ENCODE measurements around the gene RNF141.

The RNF141 gene

DNA sequence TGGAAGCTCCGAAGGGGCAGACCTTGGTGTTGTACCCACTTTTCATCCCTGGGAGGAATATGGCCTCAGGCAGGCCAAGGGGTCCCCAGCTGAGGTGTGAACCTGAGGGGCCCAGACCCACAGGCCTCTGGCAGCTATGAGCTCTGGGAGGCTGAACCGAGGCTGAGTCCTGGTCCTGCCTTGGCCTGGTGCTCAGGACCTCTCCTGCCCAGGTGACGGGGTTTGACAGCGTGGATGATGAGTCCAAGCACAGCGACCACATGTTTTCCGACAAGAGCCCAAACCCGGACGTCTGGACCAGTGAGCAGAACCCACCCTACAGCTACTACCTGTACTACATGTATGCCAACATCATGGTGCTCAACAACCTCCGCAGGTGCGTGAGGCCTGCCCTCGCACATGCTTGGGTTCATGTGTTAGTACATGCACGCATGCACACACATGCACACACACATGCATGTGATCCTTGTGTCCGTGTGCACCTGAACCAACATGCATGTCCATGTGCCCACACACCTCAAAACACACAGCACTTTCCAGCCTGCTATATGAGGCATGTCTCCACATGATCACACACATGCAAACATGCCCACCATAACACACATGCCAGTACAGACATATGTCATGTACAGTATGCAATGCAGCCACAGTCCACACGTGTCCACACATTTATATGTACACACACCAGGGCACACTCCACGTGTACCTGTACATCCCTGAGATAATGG lies 40.9 kb downstream of the RNF141 start:
- no peak for DNase-seq (ENCODE audit: low read depth in 4 of 4, low spot score in 1 of 4)

DNA sequence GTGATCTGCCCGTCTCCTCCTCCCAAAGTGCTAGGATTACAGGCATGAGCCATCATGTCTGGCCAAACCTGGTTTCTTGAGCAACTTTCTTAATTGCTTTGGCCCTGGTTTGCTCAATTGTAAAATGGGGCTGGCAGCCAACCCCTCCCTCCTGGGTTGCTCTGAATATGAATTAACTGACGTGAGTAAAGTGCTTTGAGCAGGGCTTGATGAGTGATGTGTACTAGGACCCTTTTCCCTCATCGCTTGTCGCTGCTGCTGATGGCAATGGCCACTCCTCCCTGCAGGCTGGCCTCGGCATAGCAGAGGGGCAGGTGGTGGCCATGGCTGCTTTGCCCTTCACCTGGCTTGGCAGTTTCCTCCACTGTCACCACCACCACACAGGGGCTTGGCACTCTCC lies 41.5 kb downstream of the RNF141 start:
- DNase-seq (ENCODE audit: low read depth in 4 of 4, low spot score in 1 of 4) = no peak

DNA sequence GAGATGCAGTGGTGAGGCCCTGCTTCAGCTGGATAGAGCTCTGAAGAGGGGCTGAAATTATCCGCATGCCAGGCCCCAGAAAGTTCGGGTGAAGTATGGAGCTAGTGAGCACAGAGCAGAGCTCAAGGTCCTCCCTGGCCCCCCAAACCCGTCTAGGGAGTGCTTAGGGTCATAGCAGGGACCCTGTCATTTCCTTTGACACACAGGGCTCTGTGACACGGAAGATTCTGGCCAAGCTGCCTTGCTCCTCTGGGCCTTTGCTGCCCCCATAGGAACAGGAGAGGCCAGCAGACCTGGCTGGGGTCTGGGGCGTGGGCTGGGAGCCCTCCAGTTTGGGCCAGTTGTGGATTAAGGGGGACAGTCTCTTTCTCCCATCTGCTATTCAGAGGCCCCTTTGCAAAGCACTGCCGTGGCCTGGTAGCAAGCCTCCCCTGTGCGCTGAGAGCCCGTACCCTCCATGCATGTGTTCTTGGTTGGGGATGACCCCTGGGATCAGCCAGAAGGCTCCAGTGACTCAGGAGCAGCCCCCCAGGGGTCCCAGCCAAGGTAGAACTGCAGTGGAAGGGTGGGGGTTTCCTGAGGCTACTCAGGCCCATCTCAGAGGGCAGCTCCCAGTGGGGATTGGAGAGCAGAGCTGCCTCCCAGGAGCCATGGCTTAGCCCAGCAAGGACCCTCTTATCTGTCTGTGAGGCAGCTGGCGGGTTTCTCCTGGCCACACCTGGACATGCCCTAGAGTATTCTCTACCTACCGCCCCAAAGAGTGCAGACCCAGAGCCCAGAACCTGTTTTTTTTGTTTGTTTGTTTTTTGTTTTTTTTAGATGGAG lies 42.3 kb downstream of the RNF141 start:
- no peak for DNase-seq (ENCODE audit: low read depth in 4 of 4, low spot score in 1 of 4)

- DNase-seq (ENCODE audit: low read depth in 4 of 4, low spot score in 1 of 4) = no peak
Observed at GRCh38 chr11:10498022-10498400, 43.0 kb downstream of the RNF141 start.

DNA sequence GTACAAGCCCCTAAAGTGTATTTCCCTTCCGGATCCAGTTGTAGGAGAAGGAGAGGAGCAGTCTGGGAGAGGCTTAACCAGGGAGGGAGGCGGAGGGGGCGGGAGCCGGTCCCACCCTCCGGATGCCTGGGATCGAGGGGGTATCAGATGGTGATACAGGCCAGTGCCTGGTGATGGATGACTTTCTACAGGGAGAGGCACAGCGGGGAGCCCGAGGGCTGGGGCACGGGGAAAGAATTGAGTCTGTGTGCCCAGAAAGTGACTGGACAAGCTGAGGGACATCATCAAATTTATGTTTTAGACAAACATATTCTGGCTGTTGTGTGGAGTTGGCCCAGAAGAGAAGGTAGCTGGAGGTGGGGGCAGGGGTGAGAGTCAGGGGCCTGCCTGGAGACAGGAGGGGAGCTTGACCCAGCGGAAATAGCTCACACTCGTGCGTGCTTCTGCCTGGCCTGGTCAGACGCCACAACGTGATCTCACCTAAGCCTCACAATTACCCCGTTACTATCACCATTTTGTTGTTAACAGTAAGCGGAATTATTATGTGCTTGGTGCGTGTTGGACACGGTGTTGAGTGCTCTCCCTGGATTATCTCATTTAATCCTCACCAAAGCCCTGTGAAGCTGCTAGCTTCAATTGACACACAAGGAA lies 43.5 kb downstream of the RNF141 start:
- no peak for DNase-seq (ENCODE audit: low read depth in 4 of 4, low spot score in 1 of 4)

- no peak for DNase-seq (ENCODE audit: low read depth in 4 of 4, low spot score in 1 of 4)
Observed at GRCh38 chr11:10496296-10496936, 44.6 kb downstream of the RNF141 start.

DNA sequence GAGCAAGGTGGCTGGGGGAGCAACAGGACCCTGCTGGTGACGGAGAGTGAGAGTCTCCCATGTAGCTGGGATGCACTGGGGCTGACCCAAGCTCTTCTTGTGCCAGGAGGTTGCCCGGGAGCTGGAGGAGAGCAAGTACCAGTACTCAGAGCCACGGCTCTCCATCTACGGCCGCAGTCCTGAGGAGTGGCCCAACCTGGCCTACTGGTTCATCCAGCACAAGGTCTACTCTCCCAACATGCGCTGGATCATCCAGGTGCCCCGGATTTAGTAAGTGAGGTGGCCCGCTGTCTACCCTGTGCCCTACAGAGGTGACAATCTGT lies 45.6 kb downstream of the RNF141 start:
- no peak for DNase-seq (ENCODE audit: low read depth in 4 of 4, low spot score in 1 of 4)

DNA sequence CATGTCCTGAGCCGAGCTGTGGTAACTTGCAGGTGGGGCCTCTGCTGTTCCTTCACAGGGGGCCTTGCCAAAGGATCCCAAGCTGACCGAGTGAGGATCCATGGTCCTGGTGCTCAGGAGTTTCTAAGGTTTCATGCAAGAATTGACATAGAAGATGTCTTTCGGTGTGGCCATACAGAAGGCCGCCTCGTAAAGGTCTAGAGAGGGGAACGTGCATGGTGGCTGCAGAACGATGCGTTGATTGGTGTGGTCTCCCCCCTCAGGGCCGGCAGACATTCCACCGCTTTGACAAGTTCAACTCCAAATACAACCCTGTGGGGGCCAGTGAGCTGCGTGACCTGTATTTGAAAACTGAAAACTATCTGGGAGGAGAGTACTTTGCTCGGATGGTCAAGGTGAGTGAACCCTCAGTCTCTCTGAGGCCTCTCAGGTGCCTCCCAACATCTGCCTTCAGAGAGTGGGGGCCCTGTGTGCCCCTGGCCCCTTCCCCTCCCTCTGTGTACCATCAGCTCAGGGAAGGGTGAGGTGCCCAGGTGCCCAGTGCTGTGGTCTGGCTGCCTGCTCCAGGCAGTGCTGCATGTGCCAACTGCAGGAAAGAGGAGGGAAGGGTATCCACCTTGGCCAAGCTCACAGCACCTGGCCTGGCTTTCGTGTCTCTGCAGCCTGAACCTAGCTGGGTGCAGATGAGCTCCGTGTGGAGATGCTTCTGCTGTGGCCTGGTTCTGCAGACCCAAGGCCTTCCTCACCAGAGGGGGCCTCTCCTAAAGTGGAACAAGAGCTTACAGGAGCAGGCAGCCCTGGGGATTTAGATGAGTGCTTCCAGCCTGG lies 46.1 kb downstream of the RNF141 start:
- no peak for DNase-seq (ENCODE audit: low read depth in 4 of 4, low spot score in 1 of 4)

GRCh38 chr11:10493041-10493663 lies 47.8 kb downstream of the RNF141 start:
- no peak for DNase-seq (ENCODE audit: low read depth in 4 of 4, low spot score in 1 of 4)

DNA sequence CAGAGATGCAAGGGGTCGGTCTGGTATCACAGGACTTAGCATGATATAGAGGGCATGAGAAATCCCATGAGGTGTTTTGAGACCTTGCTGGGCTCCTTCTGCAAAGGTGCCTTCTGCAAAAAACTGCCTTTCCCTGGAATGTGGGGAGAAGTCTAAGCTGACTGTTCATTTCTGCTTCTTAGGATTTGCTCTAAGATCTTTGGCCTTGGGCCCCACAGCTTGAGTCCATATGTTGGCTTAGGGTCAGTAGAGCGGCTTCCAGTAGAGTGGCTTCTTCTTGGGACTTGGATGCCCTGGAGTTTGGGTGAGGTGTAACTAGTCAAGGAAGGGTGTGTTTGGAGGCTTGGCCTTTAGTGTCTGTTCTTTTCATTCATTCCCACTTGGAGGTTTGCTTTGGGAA lies 48.9 kb downstream of the RNF141 start:
- no peak for DNase-seq (ENCODE audit: low read depth in 4 of 4, low spot score in 1 of 4)

- DNase-seq (ENCODE audit: low read depth in 4 of 4, low spot score in 1 of 4) = no peak
Observed at GRCh38 chr11:10490398-10491241, 50.4 kb downstream of the RNF141 start.

DNA sequence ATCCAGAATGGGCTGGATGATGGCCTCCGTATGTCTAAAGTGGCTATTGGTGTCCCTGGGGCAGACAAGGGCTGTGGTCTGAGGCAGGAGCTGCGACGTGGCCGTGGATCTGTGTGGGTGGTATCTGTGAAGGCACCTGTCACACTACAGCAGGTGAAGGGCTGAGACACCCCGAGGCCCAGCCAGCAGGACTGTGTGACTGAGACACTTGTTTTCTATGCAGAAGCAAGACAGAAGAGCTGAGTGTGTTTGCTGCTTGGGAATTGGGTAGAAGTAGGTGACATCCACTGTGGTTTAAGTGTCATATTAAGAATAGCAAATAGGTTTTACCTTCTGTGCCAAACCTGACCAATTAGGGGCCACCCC lies 51.0 kb downstream of the RNF141 start:
- no peak for DNase-seq (ENCODE audit: low read depth in 4 of 4, low spot score in 1 of 4)

DNA sequence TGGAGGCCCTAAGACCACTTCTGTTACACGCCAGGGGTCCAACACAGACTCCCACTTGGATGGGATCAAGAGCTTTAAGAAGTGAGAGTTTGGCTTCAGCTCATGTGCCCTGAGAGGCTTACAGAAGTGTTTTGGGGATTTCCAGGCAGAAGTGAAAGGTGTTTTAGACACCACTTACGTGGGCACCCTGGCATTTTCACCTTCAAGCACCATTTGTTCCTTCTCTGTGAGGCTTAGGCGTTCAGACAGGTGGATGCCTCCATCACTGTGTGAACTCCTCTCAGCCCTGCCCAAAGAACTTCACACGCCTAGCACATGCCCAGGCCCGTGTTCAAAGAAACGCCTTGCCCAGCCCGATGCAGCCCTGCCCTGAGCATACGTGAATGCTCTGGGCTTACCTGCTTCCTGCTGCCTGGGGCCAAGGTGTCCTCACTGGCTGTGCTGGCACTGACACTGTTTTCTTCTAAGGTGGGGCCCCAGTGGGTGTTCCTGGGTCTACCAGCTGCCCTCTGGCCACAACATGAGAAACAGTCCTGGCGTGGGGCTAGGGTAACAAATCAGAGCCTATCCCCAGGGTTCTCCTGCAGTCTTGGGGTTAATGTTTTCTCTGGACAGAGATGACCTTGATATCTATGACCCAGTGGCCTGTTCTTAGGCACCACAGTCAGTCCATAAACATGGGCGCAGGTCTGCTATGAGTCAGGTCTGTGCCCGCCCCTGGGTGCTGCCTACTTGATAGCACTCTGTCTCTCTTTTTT lies 51.9 kb downstream of the RNF141 start:
- DNase-seq (ENCODE audit: low read depth in 4 of 4, low spot score in 1 of 4) = no peak

DNA sequence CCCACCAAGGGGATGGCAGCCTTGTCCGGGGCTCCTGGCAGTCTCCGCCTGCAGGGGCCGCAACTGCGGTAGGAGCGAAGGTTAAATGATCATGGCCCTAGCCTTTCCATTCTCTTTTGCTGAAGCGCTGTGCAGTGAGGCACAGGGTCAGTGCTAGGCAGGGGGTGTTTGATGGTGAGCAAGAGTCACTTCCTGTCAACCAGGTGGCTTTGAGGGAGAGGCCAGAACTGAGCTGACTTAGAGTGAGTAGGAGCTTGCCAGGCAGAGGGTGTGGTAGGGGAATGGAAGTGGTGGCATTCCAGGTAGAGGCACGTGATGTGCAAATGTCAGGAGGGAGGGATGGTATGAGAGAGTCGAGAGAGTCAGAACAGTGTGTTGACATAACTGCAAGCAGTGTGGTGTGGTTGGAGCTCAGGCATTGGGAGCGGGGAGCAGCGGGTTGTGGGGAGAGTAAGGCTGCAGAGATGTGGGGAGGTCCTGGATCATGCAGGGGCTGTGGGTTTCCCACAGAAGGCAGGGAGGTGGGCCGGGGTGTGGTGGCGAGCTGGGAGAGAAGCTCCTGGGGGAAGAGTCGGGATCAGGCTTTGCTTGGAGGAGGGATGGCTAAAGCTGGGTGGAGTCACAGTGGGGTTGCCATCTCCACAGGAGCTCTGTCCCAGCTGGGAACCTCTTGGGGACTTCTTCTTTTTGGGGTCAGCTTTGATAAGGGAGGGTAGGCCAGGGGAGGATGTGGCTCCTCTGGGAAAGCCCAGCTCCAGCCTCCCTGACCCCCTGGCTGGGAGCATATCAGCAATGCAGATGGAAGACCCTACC lies 52.7 kb downstream of the RNF141 start:
- DNase-seq (ENCODE audit: low read depth in 4 of 4, low spot score in 1 of 4) = no peak

GRCh38 chr11:10487002-10487647 lies 53.9 kb downstream of the RNF141 start:
- DNase-seq (ENCODE audit: low read depth in 4 of 4, low spot score in 1 of 4) = no peak

GRCh38 chr11:10486161-10486840 lies 54.7 kb downstream of the RNF141 start:
- no peak for DNase-seq (ENCODE audit: low read depth in 4 of 4, low spot score in 1 of 4)

DNA sequence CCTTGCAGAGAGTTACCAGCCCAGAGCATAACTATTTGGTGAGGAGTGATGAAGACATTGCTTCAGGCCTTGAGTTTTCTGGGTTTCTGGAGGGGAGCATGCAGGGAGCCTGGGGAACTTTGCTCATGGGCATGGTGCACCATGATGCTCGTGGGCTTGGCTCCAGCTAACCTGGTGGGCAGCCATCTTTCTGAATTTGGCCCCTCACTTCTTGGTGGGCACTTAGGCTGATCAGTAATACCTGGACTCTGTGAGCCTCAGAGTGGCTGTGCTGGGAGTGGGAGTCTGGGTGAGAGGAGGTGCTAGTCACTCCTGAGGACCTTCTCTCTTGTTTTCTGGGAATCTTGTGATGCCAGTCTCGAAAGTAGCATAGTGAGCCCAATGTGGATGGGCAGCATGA lies 55.3 kb downstream of the RNF141 start:
- no peak for DNase-seq (ENCODE audit: low read depth in 4 of 4, low spot score in 1 of 4)

Data from stimulated activated CD4-positive, alpha-beta T cell treated with anti-CD3 and anti-CD28 coated beads, Interleukin-1b, Interleukin-23, amount 100 ng/mL, for 24 hours (primary cell).